HG03342 (cell line): Measurements from ENCODE around the gene FIZ1.
"Not testable (repeated sequence)": the region's sequence is repeated elsewhere in the genome, so short reads cannot be mapped to it uniquely, and the experiment has no call there.

Experiments used
- ATAC-seq: cut with Tn5 transposase; IDR thresholded peaks from one replicate; pipeline ENCODE4 v1.9.1; 2021; ENCODE audit warnings: mild to moderate bottlenecking, moderate library complexity; ENCODE audit not compliant: unreplicated experiment

FIZ1 gene

GRCh38 chr19:55578031-55578760, 21.1 kb downstream of the FIZ1 start:
- no peak for ATAC-seq

GRCh38 chr19:55576746-55577145, 22.6 kb downstream of the FIZ1 start:
- ATAC-seq, result no peak

GRCh38 chr19:55573929-55574328, 25.4 kb downstream of the FIZ1 start:
- ATAC-seq, result not testable (repeated sequence)

GRCh38 chr19:55569477-55569876, 29.8 kb downstream of the FIZ1 start:
- ATAC-seq, result not testable (repeated sequence)

- ATAC-seq, result no peak
Observed at GRCh38 chr19:55567708-55568328, 31.5 kb downstream of the FIZ1 start.

- ATAC-seq, result no peak
Observed at GRCh38 chr19:55566823-55567222, 32.5 kb downstream of the FIZ1 start.

GRCh38 chr19:55563261-55563690, 36.0 kb downstream of the FIZ1 start:
- ATAC-seq, result no peak

GRCh38 chr19:55559684-55560083, 39.6 kb downstream of the FIZ1 start:
- ATAC-seq, result no peak

GRCh38 chr19:55554741-55555152, 44.6 kb downstream of the FIZ1 start:
- no peak for ATAC-seq

- ATAC-seq, result no peak
Observed at GRCh38 chr19:55554302-55554701, 45.0 kb downstream of the FIZ1 start.

- ATAC-seq, result no peak
Observed at GRCh38 chr19:55553217-55554182, 45.8 kb downstream of the FIZ1 start.

GRCh38 chr19:55552620-55553019, 46.7 kb downstream of the FIZ1 start:
- no peak for ATAC-seq

GRCh38 chr19:55552206-55552605, 47.1 kb downstream of the FIZ1 start:
- ATAC-seq, result no peak

GRCh38 chr19:55550321-55550650, 49.0 kb downstream of the FIZ1 start:
- no peak for ATAC-seq

GRCh38 chr19:55549500-55550320, 49.6 kb downstream of the FIZ1 start:
- ATAC-seq, result no peak

- no peak for ATAC-seq
Observed at GRCh38 chr19:55546822-55547614, 52.3 kb downstream of the FIZ1 start.

GRCh38 chr19:55546011-55546410, 53.3 kb downstream of the FIZ1 start:
- ATAC-seq, result no peak

GRCh38 chr19:55545443-55545842, 53.9 kb downstream of the FIZ1 start, which contains the start of gene SBK3:
Gene SBK3, minus strand, starts transcription at chr19:55545543. Its CDS starts 0 bp downstream, at chr19:55545543.
- no peak for ATAC-seq

GRCh38 chr19:55544776-55545439, 54.4 kb downstream of the FIZ1 start:
- no peak for ATAC-seq
